ENCODE data around the gene POLR1A.

Gene POLR1A

DNA sequence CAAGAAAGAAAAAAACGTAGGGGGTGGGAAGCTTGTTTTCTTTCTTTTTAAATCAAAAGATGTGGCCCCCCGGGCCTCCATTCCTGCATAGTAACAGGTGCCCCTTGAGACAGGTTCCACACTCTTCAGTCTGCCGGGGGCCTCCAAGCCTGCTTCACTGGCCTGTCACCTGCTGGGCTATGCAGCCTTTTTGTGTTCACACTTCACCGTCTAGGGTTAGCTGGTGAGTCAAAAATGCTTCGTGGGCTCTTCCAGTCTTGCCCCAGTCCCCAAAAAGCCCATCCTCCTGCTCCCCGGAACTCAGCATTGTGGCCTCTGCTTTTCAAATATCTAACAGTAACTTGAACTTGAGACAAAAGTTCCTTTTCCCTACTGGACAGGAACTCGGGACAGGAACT, 67.9 kb downstream of the POLR1A start:
- DNase-seq, result no peak

GRCh38 chr2:86037141-86037794, 68.4 kb downstream of the POLR1A start:
- DNase-seq, result peak; percentile 59

GRCh38 chr2:86036669-86037138, 69.0 kb downstream of the POLR1A start:
- no peak for DNase-seq

GRCh38 chr2:86035883-86036668, 69.6 kb downstream of the POLR1A start:
- DNase-seq, result peak; percentile 79

GRCh38 chr2:86035376-86035882, 70.3 kb downstream of the POLR1A start:
- no peak for DNase-seq

- DNase-seq, result no peak
Measured at GRCh38 chr2:86033751-86034692, 71.7 kb downstream of the POLR1A start.

DNA sequence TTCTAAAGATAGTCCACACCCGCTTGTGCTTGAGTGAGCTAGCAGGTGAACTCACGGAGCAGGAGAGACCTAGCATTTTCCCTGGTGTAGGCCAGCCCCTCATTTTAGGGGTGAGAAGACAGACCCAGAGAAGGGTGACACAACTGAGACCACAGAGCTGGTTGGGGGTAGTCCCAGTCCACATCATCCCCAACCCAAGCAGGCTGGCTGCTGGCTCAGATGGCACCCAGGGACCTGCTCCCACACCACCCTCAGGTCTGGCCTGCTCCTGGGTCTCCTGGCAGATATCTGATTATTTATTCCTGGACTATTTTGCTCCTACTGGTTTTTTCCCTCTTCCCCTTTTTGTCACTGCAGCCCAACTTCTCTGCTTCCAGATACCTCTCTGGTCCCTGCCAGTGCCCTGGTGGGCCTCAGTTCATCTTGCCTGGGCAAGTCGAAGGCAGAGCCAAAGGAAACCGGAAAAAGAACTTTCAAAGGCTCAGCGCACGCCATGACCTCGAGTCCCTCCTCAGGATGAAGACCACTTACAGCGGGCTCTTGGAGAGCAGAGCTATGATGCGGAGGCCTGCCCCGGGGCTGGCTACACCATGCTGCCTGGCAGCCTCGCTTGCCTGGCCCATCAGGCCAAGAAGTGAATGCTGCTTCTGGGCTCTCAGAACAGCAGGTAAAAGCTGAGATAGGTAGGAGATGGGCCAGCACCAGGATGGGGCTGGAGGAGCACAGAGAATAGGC, 72.7 kb downstream of the POLR1A start:
- DNase-seq, result no peak

- no peak for DNase-seq
Measured at GRCh38 chr2:86031606-86032005, 74.1 kb downstream of the POLR1A start.

- DNase-seq, result no peak
Measured at GRCh38 chr2:86031151-86031550, 74.5 kb downstream of the POLR1A start.

DNA sequence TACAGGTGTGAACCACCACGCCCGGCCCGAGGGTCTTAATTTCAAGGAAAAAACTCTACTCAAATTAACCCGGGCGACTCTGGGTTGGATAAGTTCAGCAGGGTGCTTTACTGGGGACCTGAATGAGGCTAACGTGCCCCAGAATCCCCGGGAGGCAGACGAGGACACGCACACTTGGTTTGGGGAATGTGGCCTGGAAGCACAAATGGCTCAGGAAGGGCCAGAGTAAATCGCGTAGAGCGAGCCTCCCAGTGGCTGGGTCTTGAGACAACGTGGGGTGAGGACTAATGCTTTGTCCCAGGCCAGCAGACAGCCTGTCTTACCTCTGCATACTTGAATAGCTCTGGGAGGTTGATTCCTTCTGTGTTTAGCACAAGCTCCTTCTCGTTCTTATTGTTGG, 75.8 kb downstream of the POLR1A start:
- no peak for DNase-seq

DNA sequence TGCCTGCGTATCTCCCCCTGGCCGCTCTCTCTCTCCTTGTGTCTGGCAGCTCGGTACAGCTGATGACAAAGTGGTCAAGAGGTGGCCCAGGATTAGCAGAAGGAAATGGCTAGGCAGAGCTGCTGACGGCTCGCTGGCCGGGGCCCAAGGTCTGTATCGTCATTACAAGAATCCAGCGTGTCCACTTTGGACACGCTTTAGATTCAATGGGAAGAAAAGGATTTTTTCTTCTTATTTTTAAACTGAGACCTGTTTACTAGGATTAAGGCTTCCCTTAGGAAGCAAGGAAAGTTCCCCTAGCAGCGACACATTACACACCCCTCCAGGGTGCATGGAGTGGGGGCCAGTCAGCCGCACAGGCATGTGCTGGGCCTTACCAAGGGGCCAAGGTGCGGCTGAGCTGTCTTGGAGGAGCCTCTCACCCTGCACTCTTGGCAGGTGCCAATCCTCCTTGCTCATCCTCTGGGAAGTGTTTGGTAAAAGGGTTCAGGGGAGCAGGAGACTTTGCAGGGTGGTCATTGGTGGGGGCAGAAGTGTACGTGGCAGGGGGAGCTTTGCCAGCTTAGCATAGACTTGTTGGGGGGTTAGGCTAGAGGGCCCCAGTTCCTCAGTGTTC, 76.8 kb downstream of the POLR1A start:
- no peak for DNase-seq

- no peak for DNase-seq
Measured at GRCh38 chr2:86027922-86028765, 77.5 kb downstream of the POLR1A start.

DNA sequence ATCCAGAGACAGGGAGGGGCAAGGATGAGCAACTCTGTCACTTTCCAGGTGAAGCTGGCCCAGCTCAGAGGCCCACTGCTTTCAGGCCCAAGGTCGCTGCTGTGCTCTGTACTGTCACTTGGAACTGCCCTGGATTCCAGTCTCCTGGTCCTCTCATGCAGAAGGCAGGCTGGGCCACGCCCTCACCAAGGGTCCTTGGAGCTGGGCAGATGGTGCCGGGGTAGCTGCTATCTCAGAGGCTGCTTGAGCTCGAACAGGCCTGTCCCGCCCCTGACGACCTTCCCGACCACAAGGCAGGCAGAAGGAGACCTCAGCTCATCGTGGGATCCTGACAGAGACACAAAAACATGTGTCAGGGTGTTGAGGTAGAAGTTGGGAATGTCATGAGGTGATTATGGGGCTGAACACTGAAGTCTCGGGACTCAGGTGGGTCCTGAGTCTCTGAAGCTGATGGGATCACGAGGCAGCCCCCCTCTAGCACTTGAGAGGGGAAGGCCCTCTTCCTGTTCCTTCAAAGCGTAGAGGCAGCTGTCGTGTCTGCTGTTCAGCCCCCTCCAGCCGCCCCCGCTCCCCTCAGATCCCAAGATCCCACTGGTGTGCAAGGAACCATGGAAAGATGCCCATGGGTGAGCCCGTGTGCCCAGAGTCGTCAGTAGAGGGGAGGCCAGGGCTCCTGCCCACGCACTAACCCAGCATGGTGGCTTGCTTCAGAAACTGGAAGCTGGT, 78.3 kb downstream of the POLR1A start:
- no peak for DNase-seq

DNA sequence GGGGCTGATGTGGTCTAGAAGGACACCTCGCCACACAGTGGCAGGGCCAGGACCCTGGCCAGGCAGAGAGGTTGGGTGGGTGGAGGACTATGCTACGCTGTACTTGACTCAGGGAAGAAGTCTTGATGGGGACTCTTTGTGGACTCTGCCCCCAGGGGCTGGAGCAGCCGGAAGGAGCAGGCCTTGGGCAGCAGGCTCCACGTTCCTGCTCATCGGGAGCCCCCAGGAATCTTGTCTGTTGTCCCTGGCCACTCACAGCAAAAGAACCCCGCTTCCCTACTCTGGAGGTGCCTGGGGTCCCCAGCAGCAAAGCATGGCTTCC, 79.0 kb downstream of the POLR1A start:
- no peak for DNase-seq

GRCh38 chr2:86025976-86026743, 79.5 kb downstream of the POLR1A start:
- no peak for DNase-seq

DNA sequence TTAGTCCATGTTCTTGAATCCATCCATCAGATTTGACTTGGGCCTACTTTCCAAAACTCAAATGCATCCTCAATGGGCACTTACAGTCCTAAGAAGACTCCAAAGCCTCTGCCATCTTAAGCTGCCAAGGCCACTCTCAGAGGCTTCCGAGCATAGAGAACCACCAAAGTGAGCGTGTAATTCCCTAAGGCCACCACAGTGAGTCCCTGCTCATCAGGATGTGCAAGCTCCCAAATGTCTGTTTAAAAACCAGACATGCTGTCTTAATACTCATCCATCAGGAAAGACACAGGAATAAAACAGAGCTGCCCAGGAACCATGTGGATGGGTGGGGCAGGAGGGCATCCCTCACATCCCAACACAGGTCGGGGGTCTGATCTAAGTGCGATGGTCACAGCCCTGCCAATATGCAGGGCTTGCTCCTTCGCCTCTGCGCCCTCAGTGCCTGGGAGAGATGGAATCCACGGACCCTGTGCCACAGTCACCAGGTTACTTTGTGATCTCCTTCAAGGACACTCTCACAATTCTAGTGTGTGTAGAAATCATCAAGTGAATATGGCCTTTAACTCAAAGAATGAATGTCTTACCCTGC, 80.4 kb downstream of the POLR1A start:
- no peak for DNase-seq

DNA sequence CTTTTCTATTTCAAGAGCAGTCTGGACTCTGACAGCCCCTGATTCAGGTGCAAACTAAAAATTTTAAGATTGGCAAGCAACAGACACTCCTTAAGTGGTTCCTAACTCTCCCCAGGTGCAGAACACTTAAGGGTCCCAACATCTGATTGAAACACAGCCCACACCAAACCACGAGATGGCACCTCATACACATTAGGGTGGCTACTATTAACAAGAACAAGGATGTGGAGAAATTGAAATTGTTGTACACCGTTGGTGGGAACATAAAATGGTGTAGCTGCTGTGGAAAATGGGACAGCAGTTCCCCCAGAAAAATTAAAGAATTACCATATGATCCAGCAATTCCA, 82.3 kb downstream of the POLR1A start:
- DNase-seq, result no peak

DNA sequence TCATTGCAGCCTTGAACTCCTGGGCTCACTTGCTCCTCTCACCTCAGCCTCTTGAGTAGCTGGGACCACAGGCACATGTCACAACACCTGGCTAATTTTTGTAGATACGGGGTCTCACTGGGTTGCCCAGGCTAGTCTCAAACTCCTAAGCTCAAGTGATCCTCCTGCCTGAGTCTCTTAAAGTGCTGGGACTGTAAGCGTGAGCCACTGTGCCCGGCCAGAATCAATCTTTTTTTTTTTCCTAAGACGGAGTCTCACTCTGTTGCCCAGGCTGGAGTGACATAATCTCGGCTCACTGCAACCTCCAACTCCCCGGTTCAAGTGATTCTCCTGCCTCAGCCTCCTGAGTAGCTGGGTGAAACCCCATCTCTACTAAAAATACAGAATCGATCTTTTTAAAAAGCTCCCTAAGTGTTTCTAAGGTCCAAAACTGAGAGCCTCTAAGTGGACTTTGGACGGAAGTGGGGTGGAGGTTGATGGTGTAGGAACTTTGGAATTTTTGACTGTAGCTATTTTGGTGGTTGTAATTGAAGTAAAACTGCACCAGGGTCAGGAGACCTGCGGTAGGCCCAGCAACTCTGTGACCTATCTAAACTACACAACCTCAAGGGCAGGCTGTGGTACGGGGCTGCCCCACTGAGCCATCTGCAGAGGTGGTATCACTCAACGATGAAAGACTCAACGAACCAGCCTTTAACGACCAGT, 82.9 kb downstream of the POLR1A start:
- DNase-seq, result no peak

Measured in fibroblast of skin of abdomen (primary cell).